Trophoblast cell (in vitro differentiated cells and primary cell): ENCODE results near the gene TMEM221.

Source experiments
- DNase-seq, 2 donors: peaks; one replicate each; pipeline ENCODE4 v3.0.0-alpha.2; 2016
- H2AFZ ChIP-seq: 2 replicates; pipeline ENCODE4 v1.6.1; 2013; ENCODE audit warnings: low read length, moderate library complexity, mild to moderate bottlenecking; ENCODE audit not compliant: insufficient read depth, poor library complexity
- H2AK5ac ChIP-seq: 2 replicates; pipeline ENCODE4 v1.6.1; 2013; ENCODE audit warnings: mild to moderate bottlenecking, low read length
- H2BK120ac ChIP-seq: 2 replicates; pipeline ENCODE4 v1.6.1; 2013; ENCODE audit warnings: low read length, mild to moderate bottlenecking, moderate library complexity; ENCODE audit not compliant: insufficient read depth, poor library complexity
- H2BK12ac ChIP-seq: 2 replicates; pipeline ENCODE4 v1.6.1; 2013; ENCODE audit warnings: mild to moderate bottlenecking, low read length, moderate library complexity
- H2BK5ac ChIP-seq: 2 replicates; pipeline ENCODE4 v1.6.1; 2013; ENCODE audit warnings: low read length, low read depth, moderate library complexity, mild to moderate bottlenecking; ENCODE audit not compliant: poor library complexity
- H3K14ac ChIP-seq: 2 replicates; pipeline ENCODE4 v1.6.1; 2013; ENCODE audit warnings: mild to moderate bottlenecking, low read length
- H3K18ac ChIP-seq: 2 replicates; pipeline ENCODE4 v1.6.1; 2013; ENCODE audit warnings: mild to moderate bottlenecking, low read length
- H3K23ac ChIP-seq: 2 replicates; pipeline ENCODE4 v1.6.1; 2013; ENCODE audit warnings: low read length
- H3K27ac ChIP-seq: 2 replicates; pipeline ENCODE4 v1.5.1; 2013; ENCODE audit warnings: low read depth, mild to moderate bottlenecking, inconsistent platforms, low read length, moderate library complexity
- H3K27me3 ChIP-seq: 2 replicates; pipeline ENCODE4 v1.6.1; 2013; ENCODE audit warnings: inconsistent platforms, mild to moderate bottlenecking, low read length, moderate library complexity; ENCODE audit not compliant: insufficient read depth
- H3K36me3 ChIP-seq, 2 experiments: 1 replicate in 1 of 2; 2 replicates in 1 of 2; pipeline ENCODE4 v1.6.1; 2013; ENCODE audit warnings: low read length in 2 of 2, mild to moderate bottlenecking in 2 of 2, moderate library complexity in 1 of 2; ENCODE audit not compliant: insufficient read depth in 2 of 2, control insufficient read depth in 1 of 2
- H3K4ac ChIP-seq: 2 replicates; pipeline ENCODE4 v1.6.1; 2013; ENCODE audit warnings: low read depth, mild to moderate bottlenecking, low read length, moderate library complexity
- H3K4me1 ChIP-seq, 2 experiments: 1 replicate in 1 of 2; 2 replicates in 1 of 2; pipeline ENCODE4 v1.6.1; 2013; ENCODE audit warnings: low read length in 2 of 2, mild to moderate bottlenecking in 2 of 2, moderate library complexity in 1 of 2; ENCODE audit not compliant: insufficient read depth in 2 of 2, control insufficient read depth in 1 of 2
- H3K4me2 ChIP-seq: 2 replicates; pipeline ENCODE4 v1.6.1; 2013; ENCODE audit warnings: inconsistent platforms, mild to moderate bottlenecking, low read length, moderate library complexity
- H3K4me3 ChIP-seq: 2 replicates; pipeline ENCODE4 v1.5.1; 2013; ENCODE audit warnings: mild to moderate bottlenecking, low read depth, low read length, inconsistent platforms
- H3K79me1 ChIP-seq: one replicate; pipeline ENCODE4 v1.6.1; 2013; ENCODE audit warnings: low read length
- H3K79me2 ChIP-seq: 2 replicates; pipeline ENCODE4 v1.6.1; 2013; ENCODE audit warnings: low read length, mild to moderate bottlenecking; ENCODE audit not compliant: control insufficient read depth, insufficient read depth, poor library complexity
- H3K9ac ChIP-seq: 2 replicates; pipeline ENCODE4 v1.6.1; 2013; ENCODE audit warnings: mild to moderate bottlenecking, low read length
- H3K9me3 ChIP-seq: 2 replicates; pipeline ENCODE4 v1.6.1; 2013; ENCODE audit warnings: low read depth, mild to moderate bottlenecking, control low read depth, inconsistent platforms, low read length; ENCODE audit not compliant: insufficient read depth
- H4K12ac ChIP-seq: 2 replicates; pipeline ENCODE4 v1.6.1; 2013; ENCODE audit warnings: low read depth, mild to moderate bottlenecking, low read length, moderate library complexity
- H4K8ac ChIP-seq: 2 replicates; pipeline ENCODE4 v1.6.1; 2013; ENCODE audit warnings: low read depth, mild to moderate bottlenecking, low read length, moderate library complexity
- H4K91ac ChIP-seq: one replicate; pipeline ENCODE4 v1.6.1; 2013; ENCODE audit warnings: low read depth, mild to moderate bottlenecking, low read length, moderate library complexity
- WGBS: extraction: QIAGEN DNeasy Blood & Tissue Kit; methylation state at CpG from one replicate; pipeline ENCODE4 v1.1.7; 2013; ENCODE audit warnings: missing lambda C conversion rate; ENCODE audit not compliant: insufficient read length, insufficient coverage; ENCODE audit errors: extremely low coverage; 5-methylcytosine and 5-hydroxymethylcytosine counted together

Gene TMEM221

GRCh38 chr19:17390665-17391370 lies 57.6 kb downstream of the TMEM221 start:
- no peaks in the 10 kb centered on the region for H3K36me3 ChIP-seq
- no peak overlapping the region for H3K23ac ChIP-seq
- no peaks in the 10 kb centered on the region for H3K79me2 ChIP-seq
- peak overlapping the region; percentile 38 for H3K4me3 ChIP-seq
- no peak overlapping the region for H3K27ac ChIP-seq
- H2AFZ ChIP-seq, result peak overlapping the region; percentile 53
- no peaks in the 10 kb centered on the region for H3K9me3 ChIP-seq
- no peak overlapping the region for H3K18ac ChIP-seq
- no peak overlapping the region for H3K4ac ChIP-seq
- peaks cover 6 to 10% of the 10 kb centered on the region in 2 experiments for H3K4me1 ChIP-seq
- peak overlapping the region; percentile 90 for H3K4me2 ChIP-seq
- H2BK5ac ChIP-seq, result no peak overlapping the region
- H2AK5ac ChIP-seq, result no peak overlapping the region
- H2BK12ac ChIP-seq, result no peak overlapping the region
- peak overlapping the region; percentile 80 for H4K8ac ChIP-seq
- peaks cover 6% of the 10 kb centered on the region for H3K27me3 ChIP-seq
- no peak overlapping the region for H4K12ac ChIP-seq
- DNase-seq, result peak; percentile 90 to 91
- H3K14ac ChIP-seq, result no peak overlapping the region
- no peak overlapping the region for H2BK120ac ChIP-seq
- no CpG with 5 or more reads among the region's 50 CpGs for WGBS
- no peak overlapping the region for H4K91ac ChIP-seq
- no peaks in the 10 kb centered on the region for H3K79me1 ChIP-seq
- H3K9ac ChIP-seq, result no peak overlapping the region

GRCh38 chr19:17389957-17390664 lies 58.4 kb downstream of the TMEM221 start:
- Histone ChIP-seq H3K27ac (no peak overlapping the region), H4K91ac (no peak overlapping the region), H3K36me3 (no peaks in the 10 kb centered on the region), H3K4me1 (peaks cover 6 to 10% of the 10 kb centered on the region in 2 experiments), H3K18ac (no peak overlapping the region), H2AFZ (peak overlapping the region; percentile 53), H3K9ac (no peak overlapping the region), H3K27me3 (peaks cover 6% of the 10 kb centered on the region), H2BK120ac (no peak overlapping the region), H4K12ac (no peak overlapping the region), H2BK5ac (no peak overlapping the region), H3K4ac (no peak overlapping the region), H3K14ac (no peak overlapping the region), H3K23ac (no peak overlapping the region), H4K8ac (peak overlapping the region; percentile 80), H2BK12ac (no peak overlapping the region), H3K4me2 (peak overlapping the region; percentile 90), H3K4me3 (peak overlapping the region; percentile 38), H3K79me1 (no peaks in the 10 kb centered on the region), H3K79me2 (no peaks in the 10 kb centered on the region), H2AK5ac (no peak overlapping the region), H3K9me3 (no peaks in the 10 kb centered on the region)
- no CpG with 5 or more reads among the region's 37 CpGs for WGBS
- no peak for DNase-seq

DNA sequence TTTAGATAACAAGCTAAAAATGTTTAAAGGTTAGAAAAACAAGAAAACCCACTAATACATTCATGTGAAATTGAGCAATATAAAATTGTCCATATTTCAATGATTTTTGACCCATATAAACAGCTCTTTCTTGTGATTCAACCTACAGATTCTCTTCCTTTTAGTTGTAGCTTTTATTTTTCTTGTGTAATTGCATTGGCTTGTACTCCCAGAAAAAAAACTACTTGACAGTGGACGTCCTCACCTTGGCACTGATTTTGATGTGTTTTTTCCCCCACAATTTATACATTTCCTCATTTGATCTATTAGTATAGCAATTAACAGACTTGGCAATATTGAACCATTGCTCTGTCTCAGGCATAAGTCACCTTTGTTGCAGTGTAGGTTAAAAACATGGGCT lies 59.2 kb downstream of the TMEM221 start:
- H3K4me1 ChIP-seq, result peaks cover 6 to 10% of the 10 kb centered on the region in 2 experiments
- H4K91ac ChIP-seq, result no peak overlapping the region
- no peak overlapping the region for H3K27ac ChIP-seq
- no peaks in the 10 kb centered on the region for H3K79me1 ChIP-seq
- no peak overlapping the region for H3K18ac ChIP-seq
- H3K4me2 ChIP-seq, result no peak overlapping the region
- H2BK120ac ChIP-seq, result no peak overlapping the region
- H3K4ac ChIP-seq, result no peak overlapping the region
- H3K4me3 ChIP-seq, result no peak overlapping the region
- H3K9ac ChIP-seq, result no peak overlapping the region
- no peaks in the 10 kb centered on the region for H3K79me2 ChIP-seq
- no peak overlapping the region for H4K12ac ChIP-seq
- no peak overlapping the region for H2BK12ac ChIP-seq
- no peaks in the 10 kb centered on the region for H3K9me3 ChIP-seq
- no peaks in the 10 kb centered on the region for H3K36me3 ChIP-seq
- no peak overlapping the region for H4K8ac ChIP-seq
- no peak overlapping the region for H2BK5ac ChIP-seq
- DNase-seq, result no peak
- no peak overlapping the region for H2AFZ ChIP-seq
- H2AK5ac ChIP-seq, result no peak overlapping the region
- WGBS, result no CpG with 5 or more reads among the region's 1 CpG
- H3K27me3 ChIP-seq, result peaks cover 6% of the 10 kb centered on the region
- H3K23ac ChIP-seq, result no peak overlapping the region
- H3K14ac ChIP-seq, result no peak overlapping the region

DNA sequence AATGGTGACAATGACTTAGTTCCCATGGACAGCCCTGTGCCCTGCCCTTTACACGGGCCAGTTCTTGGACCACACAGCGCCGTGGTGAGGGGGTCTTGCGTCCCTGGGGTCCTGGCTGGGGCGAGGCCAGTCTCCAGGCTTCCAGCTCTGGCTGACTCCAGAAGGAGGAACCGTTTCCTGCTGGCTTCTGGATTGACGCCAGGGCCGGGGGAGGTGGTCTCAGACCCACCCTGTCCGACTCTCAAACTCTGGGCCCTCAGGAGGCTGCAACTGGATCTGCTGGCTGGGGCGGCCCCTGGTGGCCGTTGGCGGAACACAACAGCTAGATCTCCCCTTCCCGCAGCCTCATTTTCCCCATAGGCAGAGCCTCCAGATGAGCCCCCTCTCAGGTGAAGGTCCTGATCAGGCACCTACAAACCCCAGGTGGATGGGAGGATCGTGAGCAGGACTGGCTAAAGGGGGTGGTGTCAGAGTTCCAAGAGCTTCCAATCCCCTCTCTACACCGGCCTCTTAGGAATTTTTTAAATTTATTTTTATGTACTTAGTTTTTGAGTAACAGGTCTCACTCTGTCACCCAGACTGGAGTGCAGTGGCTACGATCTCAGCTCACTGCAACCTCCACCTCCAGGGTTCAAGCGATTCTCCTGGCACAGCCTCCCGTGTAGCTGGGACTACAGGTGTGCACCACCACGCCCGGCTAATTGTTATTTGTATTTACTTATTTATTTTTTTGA lies 62.4 kb downstream of the TMEM221 start:
- Histone ChIP-seq H2BK12ac (no peak overlapping the region), H3K9ac (no peak overlapping the region), H3K4me3 (no peak overlapping the region), H3K4ac (no peak overlapping the region), H2BK5ac (no peak overlapping the region), H3K4me1 (peaks cover 0 to 6% of the 10 kb centered on the region in 2 experiments), H2BK120ac (no peak overlapping the region), H2AK5ac (no peak overlapping the region), H4K91ac (no peak overlapping the region), H3K27me3 (peaks cover 6% of the 10 kb centered on the region), H4K8ac (no peak overlapping the region), H4K12ac (no peak overlapping the region), H3K9me3 (no peaks in the 10 kb centered on the region), H2AFZ (no peak overlapping the region), H3K36me3 (no peaks in the 10 kb centered on the region), H3K14ac (no peak overlapping the region), H3K27ac (no peak overlapping the region), H3K79me1 (no peaks in the 10 kb centered on the region), H3K18ac (no peak overlapping the region), H3K23ac (no peak overlapping the region), H3K79me2 (no peaks in the 10 kb centered on the region), H3K4me2 (no peak overlapping the region)
- DNase-seq, result peak; percentile 32 to 68
- WGBS, result no CpG with 5 or more reads among the region's 20 CpGs
